Measurements from ENCODE around the gene HLA-B.

The HLA-B gene

DNA sequence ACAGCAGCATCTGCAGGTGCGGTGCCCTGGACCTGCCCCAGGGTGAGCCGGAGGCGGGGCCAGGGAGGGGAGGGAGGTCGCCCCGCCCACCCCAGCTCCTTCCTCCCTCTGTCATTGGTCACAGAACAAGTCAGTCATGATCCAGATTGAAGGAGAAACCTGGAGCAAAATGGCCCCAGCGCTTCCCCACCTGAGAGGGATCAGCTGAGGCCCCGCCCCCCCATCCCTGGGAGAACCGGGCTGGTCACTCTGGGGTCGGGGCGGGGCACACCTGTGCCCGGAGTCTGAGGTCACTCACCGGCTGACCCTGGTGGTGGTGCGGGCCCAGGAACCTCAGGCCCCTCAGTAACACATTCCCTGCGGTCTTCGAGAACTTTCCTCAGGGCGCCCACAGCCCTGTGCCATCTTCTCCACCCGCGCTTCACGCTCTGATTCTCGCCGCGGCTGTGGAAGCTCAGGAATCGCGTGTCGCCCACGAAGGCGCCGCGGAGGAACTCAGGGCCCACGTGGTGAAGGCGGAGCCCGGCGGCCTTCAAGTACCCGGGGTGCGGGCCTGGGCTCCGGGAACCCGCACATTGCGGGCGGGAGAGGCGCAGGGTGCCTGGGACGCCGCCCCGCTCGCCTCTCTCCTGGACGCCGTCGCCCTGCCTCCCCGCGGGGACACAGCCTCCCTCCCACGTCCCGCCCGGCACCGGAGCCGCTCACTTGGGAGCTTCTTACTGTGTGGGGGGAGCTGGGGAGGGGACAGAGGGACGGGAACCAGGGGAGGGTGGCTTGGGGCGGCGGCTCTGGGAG, 48.7 kb downstream of the HLA-B start:
- no peak overlapping the region for H3K4me3 ChIP-seq (ENCODE audit: control insufficient read depth, low read depth, low read length)
- DNase-seq (ENCODE audit: low read depth): no peak
- TF ChIP-seq, protein P1, sequence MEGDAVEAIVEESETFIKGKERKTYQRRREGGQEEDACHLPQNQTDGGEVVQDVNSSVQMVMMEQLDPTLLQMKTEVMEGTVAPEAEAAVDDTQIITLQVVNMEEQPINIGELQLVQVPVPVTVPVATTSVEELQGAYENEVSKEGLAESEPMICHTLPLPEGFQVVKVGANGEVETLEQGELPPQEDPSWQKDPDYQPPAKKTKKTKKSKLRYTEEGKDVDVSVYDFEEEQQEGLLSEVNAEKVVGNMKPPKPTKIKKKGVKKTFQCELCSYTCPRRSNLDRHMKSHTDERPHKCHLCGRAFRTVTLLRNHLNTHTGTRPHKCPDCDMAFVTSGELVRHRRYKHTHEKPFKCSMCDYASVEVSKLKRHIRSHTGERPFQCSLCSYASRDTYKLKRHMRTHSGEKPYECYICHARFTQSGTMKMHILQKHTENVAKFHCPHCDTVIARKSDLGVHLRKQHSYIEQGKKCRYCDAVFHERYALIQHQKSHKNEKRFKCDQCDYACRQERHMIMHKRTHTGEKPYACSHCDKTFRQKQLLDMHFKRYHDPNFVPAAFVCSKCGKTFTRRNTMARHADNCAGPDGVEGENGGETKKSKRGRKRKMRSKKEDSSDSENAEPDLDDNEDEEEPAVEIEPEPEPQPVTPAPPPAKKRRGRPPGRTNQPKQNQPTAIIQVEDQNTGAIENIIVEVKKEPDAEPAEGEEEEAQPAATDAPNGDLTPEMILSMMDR (conservative IDR thresholded peaks at IDR 0.05; ENCODE audit: control insufficient read depth, insufficient read depth, low read depth, low read length): no peak

DNA sequence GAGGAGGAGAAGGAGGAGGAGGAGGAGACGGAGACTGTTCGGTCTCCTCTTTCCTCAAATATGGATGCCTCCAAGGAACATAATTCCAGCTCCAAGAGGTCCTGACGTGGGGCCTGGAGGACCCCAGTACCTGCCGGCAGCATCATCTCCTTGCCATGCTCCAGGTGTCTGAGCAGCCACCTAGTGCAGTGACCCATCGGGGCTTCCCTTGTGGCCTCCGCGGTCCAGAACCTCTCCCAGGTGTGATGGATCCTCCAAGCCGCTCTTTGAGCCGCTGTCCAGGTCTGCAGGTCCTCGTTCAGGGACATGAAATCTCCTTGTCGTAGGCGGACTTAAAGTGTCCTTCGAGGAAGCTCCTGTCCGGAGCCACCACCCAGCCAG, 49.3 kb downstream of the HLA-B start:
- H3K4me3 ChIP-seq (ENCODE audit: control insufficient read depth, low read depth, low read length): no peak overlapping the region
- no peak for DNase-seq (ENCODE audit: low read depth)
- TF ChIP-seq, protein P1 (conservative IDR thresholded peaks at IDR 0.05; ENCODE audit: control insufficient read depth, insufficient read depth, low read depth, low read length): no peak

DNA sequence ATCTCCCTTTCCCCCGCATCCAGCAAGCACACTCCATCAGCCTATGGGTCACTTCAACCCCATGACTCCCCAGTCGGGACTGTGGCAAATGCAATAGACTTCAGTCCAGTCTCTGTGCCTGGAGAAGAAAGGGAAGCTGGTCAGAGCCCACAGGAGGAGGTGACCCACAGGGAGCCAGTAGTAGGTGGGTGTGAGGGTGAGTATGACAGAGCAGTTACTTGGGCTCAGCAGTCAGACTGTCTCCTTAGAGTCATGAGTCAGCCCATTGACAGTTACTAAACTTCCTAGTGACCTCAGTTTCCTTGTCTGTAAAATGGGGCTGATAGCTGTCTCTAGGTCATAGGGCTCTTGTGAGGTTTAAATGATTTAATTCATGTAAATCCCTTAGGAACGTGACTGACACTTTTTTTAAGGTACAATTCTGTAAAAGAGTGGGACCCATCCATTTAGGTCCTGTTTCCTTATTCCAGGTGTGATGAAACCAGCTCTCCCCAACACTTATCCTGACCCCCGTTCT, 51.2 kb downstream of the HLA-B start:
- DNase-seq (ENCODE audit: low read depth): no peak
- H3K4me3 ChIP-seq (ENCODE audit: control insufficient read depth, low read depth, low read length): no peak overlapping the region
- TF ChIP-seq, protein P1 (conservative IDR thresholded peaks at IDR 0.05; ENCODE audit: control insufficient read depth, insufficient read depth, low read depth, low read length): no peak

DNA sequence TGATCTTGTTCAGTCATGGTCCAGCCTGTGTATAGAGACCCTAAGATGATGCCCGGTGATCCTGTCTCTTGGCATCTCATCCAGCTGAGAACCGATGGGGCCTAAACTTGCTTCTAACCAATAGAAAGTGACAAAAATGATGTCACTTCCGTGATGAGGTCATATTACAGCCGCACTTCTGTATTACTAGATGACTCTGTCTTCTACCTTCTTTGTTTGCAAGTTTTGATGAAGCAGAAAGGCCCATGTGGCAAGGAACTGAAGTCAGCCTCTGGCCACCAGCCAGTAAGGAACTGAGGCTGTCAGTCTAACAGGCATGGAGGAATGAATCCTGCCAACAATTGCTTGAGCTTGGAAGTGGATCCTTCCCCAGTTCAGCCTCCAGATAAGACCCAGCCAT, 52.3 kb downstream of the HLA-B start:
- DNase-seq (ENCODE audit: low read depth): peak; percentile 2

More for the DNA sequence above, 52.3 kb downstream of the HLA-B start:
- H3K4me3 ChIP-seq (ENCODE audit: control insufficient read depth, low read depth, low read length): no peak overlapping the region
- TF ChIP-seq, protein P1 (conservative IDR thresholded peaks at IDR 0.05; ENCODE audit: control insufficient read depth, insufficient read depth, low read depth, low read length): no peak
